Activated CD4-positive, alpha-beta T cell treated with anti-CD3 and anti-CD28 coated beads, Interleukin-2, amount 10 ng/mL, durations not matched to agents 7 days and 5 days (primary cell): ENCODE measurements around the gene CRYBA1. TPM values are rescaled to one million over a fixed set of nuclear protein-coding genes. Genes with fewer than 3 reads are reported as not detected.

Source experiments
- CTCF ChIA-PET: fragments of 350-600 bp; sonication (Branson Sonifier 250); formaldehyde crosslinking; loops from one replicate; lab custom pipeline; 2021; ENCODE audit warnings: antibody characterized with exemption; lab: Charles Lee
- POLR2A ChIA-PET: fragments of 350-600 bp; sonication (Branson Sonifier 250); formaldehyde crosslinking; loops from one replicate; lab custom pipeline; 2021; ENCODE audit warnings: antibody characterized with exemption; lab: Charles Lee
- DNase-seq: peaks from one replicate; pipeline ENCODE4 v3.0.0-alpha.2; 2020
- H3K27ac Mint-ChIP-seq: one replicate; pipeline ENCODE4 v1.8.0; 2021; ENCODE audit warnings: mild to moderate bottlenecking, moderate library complexity, mixed read lengths
- H3K27me3 Mint-ChIP-seq: one replicate; pipeline ENCODE4 v1.8.0; 2021; ENCODE audit warnings: mixed read lengths
- H3K36me3 Mint-ChIP-seq: one replicate; pipeline ENCODE4 v1.8.0; 2021; ENCODE audit warnings: low read depth, mixed read lengths
- H3K4me1 Mint-ChIP-seq: one replicate; pipeline ENCODE4 v1.8.0; 2021; ENCODE audit warnings: mixed read lengths
- H3K4me3 Mint-ChIP-seq: one replicate; pipeline ENCODE4 v1.8.0; 2021; ENCODE audit warnings: mild to moderate bottlenecking, moderate library complexity, mixed read lengths
- H3K9me3 Mint-ChIP-seq: one replicate; pipeline ENCODE4 v1.8.0; 2021; ENCODE audit warnings: mixed read lengths
- total RNA-seq, 2 experiments: library from RNA; stranded (reverse); gene quantifications; one replicate each; pipeline ENCODE4 v1.2.3, GENCODE V29; 2021

The CRYBA1 gene
- total RNA-seq, 2 experiments from 2014 or later, result not detected

DNA sequence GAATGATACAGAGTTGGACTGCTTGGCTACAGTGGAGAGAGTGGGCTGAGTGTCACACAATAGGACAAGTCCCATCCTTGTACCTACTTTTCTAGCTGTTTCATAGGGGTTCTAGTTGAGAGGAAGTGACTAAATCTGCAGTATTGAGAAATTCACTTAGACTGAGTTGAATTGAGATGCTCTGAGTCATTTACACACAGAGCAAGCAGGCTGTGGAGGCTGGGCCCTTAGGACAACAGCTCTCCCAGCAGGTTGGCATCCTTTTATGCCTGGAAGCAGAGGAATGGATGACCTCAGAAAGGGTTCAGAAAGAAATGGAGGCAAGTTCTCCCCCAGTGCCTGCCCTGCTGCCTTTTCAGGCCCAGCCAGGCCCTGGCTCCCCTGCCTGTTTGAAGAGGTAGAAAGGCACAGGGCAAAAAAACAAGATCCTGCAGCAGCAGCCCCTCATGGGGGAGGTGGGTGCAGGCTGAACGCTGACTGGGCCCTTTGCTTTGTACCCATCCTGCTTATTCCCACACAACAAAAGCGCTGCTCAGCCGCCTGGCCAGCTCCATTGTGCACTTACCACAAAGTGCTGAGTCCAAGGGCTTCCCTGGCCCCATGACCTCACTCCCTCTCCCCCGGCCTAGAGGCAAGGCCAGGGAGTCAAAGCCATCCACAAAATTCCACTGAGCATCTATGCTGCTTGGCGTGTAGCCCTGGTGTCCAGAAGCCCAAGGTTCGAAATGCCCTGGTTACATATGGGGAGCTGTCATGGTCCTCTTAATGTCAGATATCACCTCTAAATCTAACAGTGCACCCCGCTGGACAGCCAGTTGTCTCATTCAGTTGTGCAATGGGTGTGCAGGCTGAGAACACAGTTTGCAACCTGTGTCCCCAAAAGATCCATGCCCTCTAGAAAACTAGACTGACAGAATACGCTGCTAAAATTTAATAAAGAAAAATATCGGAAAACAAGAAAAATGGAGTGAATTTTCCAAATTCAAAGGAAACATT lies 5.4 kb upstream of the CRYBA1 start:
- H3K4me1 Mint-ChIP-seq, result peaks cover 11% of the 10 kb centered on the region
- ChIA-PET POLR2A (interaction anchor here (0.6 kb wide), 2 partner anchors 96 to 939 kb away, joined by 4 to 6 read pairs; no protein-coding TSS in a partner anchor), CTCF (interaction anchor here (0.8 to 2.4 kb wide), 5 partner anchors 8 to 117 kb away, joined by 3 to 6 read pairs (median 3); no protein-coding TSS in a partner anchor)
- no peak for DNase-seq
- no peaks in the 10 kb centered on the region for H3K9me3 Mint-ChIP-seq
- H3K27me3 Mint-ChIP-seq, result no peaks in the 10 kb centered on the region
- no peak overlapping the region for H3K27ac Mint-ChIP-seq
- no peak overlapping the region for H3K4me3 Mint-ChIP-seq
- no peaks in the 10 kb centered on the region for H3K36me3 Mint-ChIP-seq

GRCh38 chr17:29242051-29242450 lies 4.6 kb upstream of the CRYBA1 start:
- no peak for DNase-seq
- H3K27ac Mint-ChIP-seq, result no peak overlapping the region
- H3K36me3 Mint-ChIP-seq, result no peaks in the 10 kb centered on the region
- no peaks in the 10 kb centered on the region for H3K27me3 Mint-ChIP-seq
- no peak overlapping the region for H3K4me3 Mint-ChIP-seq
- H3K9me3 Mint-ChIP-seq, result no peaks in the 10 kb centered on the region
- ChIA-PET POLR2A (interaction anchor here (0.6 kb wide), 1 partner anchor 97 kb away, joined by 4 read pairs; no protein-coding TSS in a partner anchor), CTCF (interaction anchor here (0.5 to 2.4 kb wide), 3 partner anchors 9 to 1100 kb away, joined by 5 to 6 read pairs (median 5); no protein-coding TSS in a partner anchor)
- H3K4me1 Mint-ChIP-seq, result peaks cover 11% of the 10 kb centered on the region

DNA sequence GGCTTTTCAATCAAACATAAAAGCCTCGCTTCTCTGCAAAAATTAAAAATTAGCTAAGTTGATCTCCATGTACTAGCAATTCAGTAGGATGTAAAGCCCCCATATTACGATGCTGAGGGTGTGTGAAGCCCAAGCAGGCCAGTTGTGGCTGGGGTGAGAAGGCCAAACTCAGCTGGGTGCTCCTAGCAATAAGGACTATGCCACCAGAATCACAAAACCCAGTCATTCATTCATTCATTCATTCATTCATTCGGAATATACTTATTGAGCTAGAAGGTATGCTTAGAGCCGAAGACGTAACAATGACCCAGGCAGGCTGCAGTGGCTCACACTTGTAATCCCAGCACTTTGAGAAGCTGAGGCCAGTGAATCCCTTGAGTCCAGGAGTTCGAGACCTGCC lies 3.9 kb upstream of the CRYBA1 start:
- ChIA-PET POLR2A (no interaction called here), CTCF (interaction anchor here (0.5 to 2.4 kb wide), 2 partner anchors 10 to 1099 kb away, joined by 5 read pairs; no protein-coding TSS in a partner anchor)
- Mint-ChIP-seq H3K4me3 (no peak overlapping the region), H3K9me3 (no peaks in the 10 kb centered on the region), H3K27me3 (no peaks in the 10 kb centered on the region), H3K36me3 (no peaks in the 10 kb centered on the region), H3K4me1 (peaks cover 11% of the 10 kb centered on the region), H3K27ac (no peak overlapping the region)
- no peak for DNase-seq

DNA sequence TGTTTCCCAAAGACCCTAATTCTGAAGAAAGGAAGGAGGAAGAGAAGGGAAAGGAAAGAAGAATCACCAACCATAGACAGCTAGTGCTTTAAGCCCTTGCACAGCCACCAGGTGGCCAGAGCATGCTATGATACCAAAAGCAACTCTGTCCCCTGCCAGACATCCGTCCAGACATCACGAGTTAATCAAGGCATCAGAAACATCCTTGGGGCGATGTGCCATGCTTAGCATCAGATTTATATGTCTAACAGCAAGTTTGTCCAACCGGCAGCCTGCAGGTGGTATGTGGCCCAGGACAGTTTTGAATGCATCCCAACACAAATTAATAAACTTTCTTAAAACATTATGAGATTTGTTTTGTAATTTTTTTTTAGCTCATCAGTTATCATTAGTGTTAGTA lies 2.9 kb upstream of the CRYBA1 start:
- POLR2A ChIA-PET, result no interaction called here
- CTCF ChIA-PET, result interaction anchor here (0.6 to 2.4 kb wide), 3 partner anchors 11 to 128 kb away, joined by 3 to 5 read pairs (median 5); no protein-coding TSS in a partner anchor
- no peaks in the 10 kb centered on the region for H3K27me3 Mint-ChIP-seq
- H3K4me1 Mint-ChIP-seq, result peaks cover 11% of the 10 kb centered on the region
- H3K4me3 Mint-ChIP-seq, result no peak overlapping the region
- no peaks in the 10 kb centered on the region for H3K36me3 Mint-ChIP-seq
- DNase-seq, result no peak
- no peak overlapping the region for H3K27ac Mint-ChIP-seq
- no peaks in the 10 kb centered on the region for H3K9me3 Mint-ChIP-seq

DNA sequence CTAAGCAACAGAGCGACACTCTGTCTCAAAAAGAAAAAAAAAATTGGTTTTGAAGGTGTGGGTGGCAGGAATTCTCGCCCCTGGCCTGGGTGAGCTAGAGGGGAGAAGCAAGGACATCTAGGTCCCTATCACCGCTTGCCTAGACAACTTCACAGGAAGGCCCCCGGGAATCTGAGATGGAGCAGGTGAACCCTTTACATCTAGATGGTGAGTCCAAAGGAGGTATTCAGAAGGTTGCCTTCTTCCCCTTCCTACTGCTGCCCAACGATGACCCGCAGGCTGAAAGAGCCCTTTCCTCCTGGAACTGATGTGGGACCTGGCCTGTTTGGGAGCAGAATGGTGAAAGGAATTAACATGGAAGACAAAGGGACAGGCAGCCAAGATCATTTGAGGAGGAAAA lies 1.3 kb upstream of the CRYBA1 start:
- H3K4me3 Mint-ChIP-seq, result no peak overlapping the region
- H3K4me1 Mint-ChIP-seq, result peaks cover 10% of the 10 kb centered on the region
- H3K27ac Mint-ChIP-seq, result no peak overlapping the region
- H3K27me3 Mint-ChIP-seq, result no peaks in the 10 kb centered on the region
- ChIA-PET CTCF (no interaction called here), POLR2A (no interaction called here)
- DNase-seq, result no peak
- H3K9me3 Mint-ChIP-seq, result no peaks in the 10 kb centered on the region
- no peaks in the 10 kb centered on the region for H3K36me3 Mint-ChIP-seq

- CTCF ChIA-PET, result interaction anchor here (0.7 to 0.9 kb wide), 2 partner anchors 20 to 55 kb away, joined by 3 read pairs; no protein-coding TSS in a partner anchor
- H3K36me3 Mint-ChIP-seq, result no peaks in the 10 kb centered on the region
- no peak overlapping the region for H3K27ac Mint-ChIP-seq
- POLR2A ChIA-PET, result interaction anchor here (0.6 kb wide), 1 partner anchor 67 kb away, joined by 3 read pairs; the partner anchor contains the start of gene MYO18A
- no peaks in the 10 kb centered on the region for H3K9me3 Mint-ChIP-seq
- H3K27me3 Mint-ChIP-seq, result no peaks in the 10 kb centered on the region
- H3K4me3 Mint-ChIP-seq, result no peak overlapping the region
- no peak for DNase-seq
- peaks cover 2% of the 10 kb centered on the region for H3K4me1 Mint-ChIP-seq
Observed at GRCh38 chr17:29247219-29247618, 560 bp downstream of the CRYBA1 start.

DNA sequence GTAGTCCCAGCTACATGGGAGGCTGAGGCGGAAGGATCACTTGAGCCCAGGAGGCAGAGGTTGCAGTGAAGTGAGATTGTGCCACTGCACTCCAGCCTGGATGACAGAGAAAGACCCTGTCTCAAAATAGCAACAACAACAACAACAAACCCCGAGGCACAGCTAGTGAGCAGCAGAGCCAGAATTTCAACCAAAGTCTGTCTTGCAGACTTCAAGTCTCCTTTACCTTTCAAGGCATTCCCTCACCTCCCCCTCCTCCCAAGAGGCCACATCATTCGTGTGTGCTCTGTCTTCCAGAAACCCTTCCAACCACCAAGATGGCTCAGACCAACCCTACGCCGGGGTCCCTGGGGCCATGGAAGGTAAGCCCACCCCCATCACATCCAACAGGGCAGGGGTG lies 2.2 kb downstream of the CRYBA1 start:
- H3K36me3 Mint-ChIP-seq, result no peaks in the 10 kb centered on the region
- no peaks in the 10 kb centered on the region for H3K27me3 Mint-ChIP-seq
- ChIA-PET CTCF (interaction anchor here (0.7 to 1.0 kb wide), 3 partner anchors 52 to 512 kb away, joined by 3 read pairs; no protein-coding TSS in a partner anchor), POLR2A (no interaction called here)
- no peak overlapping the region for H3K4me3 Mint-ChIP-seq
- H3K4me1 Mint-ChIP-seq, result peaks cover 2% of the 10 kb centered on the region
- H3K9me3 Mint-ChIP-seq, result no peaks in the 10 kb centered on the region
- no peak overlapping the region for H3K27ac Mint-ChIP-seq
- no peak for DNase-seq

- H3K27ac Mint-ChIP-seq, result no peak overlapping the region
- H3K9me3 Mint-ChIP-seq, result no peaks in the 10 kb centered on the region
- DNase-seq, result no peak
- no peaks in the 10 kb centered on the region for H3K27me3 Mint-ChIP-seq
- peaks cover 2% of the 10 kb centered on the region for H3K4me1 Mint-ChIP-seq
- CTCF ChIA-PET, result interaction anchor here (0.6 to 1.8 kb wide), 9 partner anchors 10 to 413 kb away, joined by 3 to 7 read pairs (median 3); partner anchors contain the start of gene NUFIP2
- POLR2A ChIA-PET, result no interaction called here
- H3K36me3 Mint-ChIP-seq, result peaks cover 3% of the 10 kb centered on the region
- no peak overlapping the region for H3K4me3 Mint-ChIP-seq
Observed at GRCh38 chr17:29250666-29251065, 4.0 kb downstream of the CRYBA1 start.

DNA sequence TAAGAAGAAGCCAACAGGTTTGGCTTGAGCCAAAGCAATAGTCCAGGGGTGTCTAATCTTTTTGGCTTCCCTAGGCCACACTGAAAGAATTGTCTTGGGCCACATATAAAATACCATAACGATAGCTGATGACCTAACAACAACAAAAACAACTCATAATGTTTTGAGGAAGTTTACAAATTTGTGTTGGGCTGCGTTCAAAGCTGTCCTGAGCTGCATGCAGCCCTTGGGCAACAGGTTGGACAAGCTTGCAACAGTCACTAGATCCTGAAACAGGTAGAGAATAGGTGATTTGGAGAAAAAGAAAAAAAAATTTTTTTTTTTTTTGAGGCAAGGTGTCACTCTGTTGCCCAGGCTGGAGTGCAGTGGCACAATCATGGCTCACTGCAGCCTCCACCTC lies 4.5 kb downstream of the CRYBA1 start:
- Mint-ChIP-seq H3K4me1 (peaks cover 2% of the 10 kb centered on the region), H3K9me3 (no peaks in the 10 kb centered on the region), H3K4me3 (no peak overlapping the region), H3K27ac (no peak overlapping the region), H3K27me3 (no peaks in the 10 kb centered on the region), H3K36me3 (peaks cover 6% of the 10 kb centered on the region)
- DNase-seq, result no peak
- POLR2A ChIA-PET, result no interaction called here
- CTCF ChIA-PET, result interaction anchor here (0.5 to 1.8 kb wide), 7 partner anchors 10 to 365 kb away, joined by 3 to 7 read pairs (median 3); partner anchors contain the start of gene NUFIP2

- DNase-seq, result no peak
- Mint-ChIP-seq H3K4me1 (peaks cover 5% of the 10 kb centered on the region), H3K27ac (no peak overlapping the region), H3K4me3 (no peak overlapping the region), H3K27me3 (no peaks in the 10 kb centered on the region), H3K9me3 (no peaks in the 10 kb centered on the region), H3K36me3 (peaks cover 12% of the 10 kb centered on the region)
- ChIA-PET CTCF (interaction anchor here (0.5 to 1.8 kb wide), 2 partner anchors 42 to 47 kb away, joined by 4 read pairs; partner anchors contain the start of gene NUFIP2), POLR2A (no interaction called here)
Observed at GRCh38 chr17:29252101-29252791, 5.6 kb downstream of the CRYBA1 start.

DNA sequence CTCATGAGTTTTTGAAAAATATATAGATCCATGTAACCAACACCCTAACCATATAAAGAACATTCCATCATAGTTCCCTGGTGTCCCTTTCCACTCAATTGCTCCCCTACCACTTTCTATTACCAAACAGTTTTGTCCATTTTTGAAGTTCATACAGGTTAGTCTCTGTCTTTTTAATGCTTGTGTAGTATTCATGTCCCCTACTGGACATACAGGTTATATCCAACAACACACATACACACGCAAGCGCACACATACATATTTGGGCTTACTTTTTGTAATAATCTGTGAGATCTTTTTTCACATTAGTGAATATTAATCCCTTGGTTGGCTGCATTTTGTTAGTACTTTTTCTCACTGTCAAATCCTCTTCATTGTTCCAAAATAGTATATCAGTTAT lies 6.4 kb downstream of the CRYBA1 start:
- no peak overlapping the region for H3K4me3 Mint-ChIP-seq

GRCh38 chr17:29255926-29256522 lies 9.4 kb downstream of the CRYBA1 start:
- POLR2A ChIA-PET, result no interaction called here
- H3K36me3 Mint-ChIP-seq, result peaks cover 30% of the 10 kb centered on the region
- H3K27me3 Mint-ChIP-seq, result no peaks in the 10 kb centered on the region
- H3K27ac Mint-ChIP-seq, result no peak overlapping the region
- H3K9me3 Mint-ChIP-seq, result no peaks in the 10 kb centered on the region
- CTCF ChIA-PET, result interaction anchor here (0.5 to 1.6 kb wide), 5 partner anchors 10 to 76 kb away, joined by 3 to 5 read pairs (median 3); partner anchors contain the start of genes MYO18A and NUFIP2
- H3K4me1 Mint-ChIP-seq, result peaks cover 6% of the 10 kb centered on the region
- no peak for DNase-seq
- H3K4me3 Mint-ChIP-seq, result no peak overlapping the region

More for the DNA sequence above, 6.4 kb downstream of the CRYBA1 start:
- CTCF ChIA-PET, result no interaction called here
- Mint-ChIP-seq H3K27ac (no peak overlapping the region), H3K9me3 (no peaks in the 10 kb centered on the region), H3K27me3 (no peaks in the 10 kb centered on the region), H3K36me3 (peaks cover 16% of the 10 kb centered on the region), H3K4me1 (peaks cover 6% of the 10 kb centered on the region)
- POLR2A ChIA-PET, result no interaction called here
- no peak for DNase-seq
